Activated CD8-positive, alpha-beta memory T cell treated with anti-CD3 and anti-CD28 coated beads, Interleukin-2, amount 50 U/mL, for 48 hours (primary cell): Measurements from ENCODE around the gene QPRT.
"Not testable (repeated sequence)": the region's sequence is repeated elsewhere in the genome, so short reads cannot be mapped to it uniquely, and the experiment has no call there.

Experiments used
- DNase-seq: peaks from one replicate; pipeline ENCODE4 v3.0.0-alpha.2; 2020

Gene QPRT

DNA sequence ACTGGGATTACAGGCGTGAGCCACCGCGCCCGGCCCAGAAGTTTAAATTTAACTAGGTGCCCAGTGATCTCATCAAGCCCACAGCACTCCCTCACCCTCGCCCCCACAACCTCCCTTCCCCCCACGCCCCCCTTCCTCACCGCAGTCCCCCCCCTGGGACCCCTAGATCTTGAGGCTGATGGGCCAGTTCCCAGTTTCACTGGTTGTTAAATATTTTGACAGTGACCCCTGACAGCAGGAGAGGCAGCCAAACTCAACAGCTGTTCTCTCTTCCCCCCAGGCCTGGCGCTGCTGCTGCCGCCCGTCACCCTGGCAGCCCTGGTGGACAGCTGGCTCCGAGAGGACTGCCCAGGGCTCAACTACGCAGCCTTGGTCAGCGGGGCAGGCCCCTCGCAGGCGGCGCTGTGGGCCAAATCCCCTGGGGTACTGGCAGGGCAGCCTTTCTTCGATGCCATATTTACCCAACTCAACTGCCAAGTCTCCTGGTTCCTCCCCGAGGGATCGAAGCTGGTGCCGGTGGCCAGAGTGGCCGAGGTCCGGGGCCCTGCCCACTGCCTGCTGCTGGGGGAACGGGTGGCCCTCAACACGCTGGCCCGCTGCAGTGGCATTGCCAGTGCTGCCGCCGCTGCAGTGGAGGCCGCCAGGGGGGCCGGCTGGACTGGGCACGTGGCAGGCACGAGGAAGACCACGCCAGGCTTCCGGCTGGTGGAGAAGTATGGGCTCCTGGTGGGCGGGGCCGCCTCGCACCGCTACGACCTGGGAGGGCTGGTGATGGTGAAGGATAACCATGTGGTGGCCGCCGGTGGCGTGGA is 15.6 kb downstream of the QPRT start:
- no peak for DNase-seq

DNA sequence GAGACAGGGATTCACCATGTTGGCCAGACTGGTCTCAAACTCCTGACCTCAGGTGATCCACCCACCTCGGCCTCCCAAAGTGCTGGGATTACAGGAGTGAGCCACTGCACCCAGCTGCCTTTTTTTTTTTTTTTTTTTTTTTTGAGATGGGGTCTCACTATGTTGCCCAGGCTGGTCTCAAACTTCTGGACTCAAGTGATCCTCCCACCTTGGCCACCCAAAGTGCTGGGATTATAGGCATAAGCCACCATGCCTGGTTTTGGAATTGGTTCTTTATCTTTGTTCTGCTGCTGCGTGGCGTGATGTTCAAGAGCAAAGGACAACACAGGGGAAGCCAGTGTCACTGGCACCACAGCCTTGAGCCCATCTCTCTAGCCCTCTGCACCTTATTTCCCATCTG is 16.7 kb downstream of the QPRT start:
- not testable (repeated sequence) for DNase-seq

DNA sequence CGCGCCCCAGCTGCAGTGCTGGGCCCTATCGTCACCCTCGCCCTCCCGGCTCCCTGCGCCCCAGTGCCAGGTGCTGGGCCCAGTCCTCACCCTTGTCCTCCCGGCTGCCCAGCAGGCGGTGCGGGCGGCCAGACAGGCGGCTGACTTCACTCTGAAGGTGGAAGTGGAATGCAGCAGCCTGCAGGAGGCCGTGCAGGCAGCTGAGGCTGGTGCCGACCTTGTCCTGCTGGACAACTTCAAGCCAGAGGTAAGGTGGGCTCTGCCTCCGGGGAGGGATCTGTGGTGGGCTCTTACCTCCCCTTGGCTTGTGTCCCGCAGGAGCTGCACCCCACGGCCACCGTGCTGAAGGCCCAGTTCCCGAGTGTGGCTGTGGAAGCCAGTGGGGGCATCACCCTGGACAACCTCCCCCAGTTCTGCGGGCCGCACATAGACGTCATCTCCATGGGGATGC is 17.9 kb downstream of the QPRT start:
- no peak for DNase-seq

DNA sequence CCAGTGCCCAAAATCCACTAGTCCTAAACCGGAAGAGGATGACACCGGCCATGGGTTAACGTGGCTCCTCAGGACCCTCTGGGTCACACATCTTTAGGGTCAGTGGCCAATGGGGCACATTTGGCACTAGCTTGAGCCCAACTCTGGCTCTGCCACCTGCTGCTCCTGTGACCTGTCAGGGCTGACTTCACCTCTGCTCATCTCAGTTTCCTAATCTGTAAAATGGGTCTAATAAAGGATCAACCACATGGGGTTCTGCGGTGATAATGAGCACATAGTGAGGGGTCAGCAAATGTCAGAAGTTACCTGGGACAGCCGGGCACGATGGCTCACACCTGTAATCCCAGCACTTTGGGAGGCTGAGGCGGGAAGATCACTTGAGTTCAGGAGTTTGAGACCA is 18.4 kb downstream of the QPRT start:
- DNase-seq: no peak

GRCh38 chr16:29698042-29698441 is 19.1 kb downstream of the QPRT start:
- DNase-seq: no peak

DNA sequence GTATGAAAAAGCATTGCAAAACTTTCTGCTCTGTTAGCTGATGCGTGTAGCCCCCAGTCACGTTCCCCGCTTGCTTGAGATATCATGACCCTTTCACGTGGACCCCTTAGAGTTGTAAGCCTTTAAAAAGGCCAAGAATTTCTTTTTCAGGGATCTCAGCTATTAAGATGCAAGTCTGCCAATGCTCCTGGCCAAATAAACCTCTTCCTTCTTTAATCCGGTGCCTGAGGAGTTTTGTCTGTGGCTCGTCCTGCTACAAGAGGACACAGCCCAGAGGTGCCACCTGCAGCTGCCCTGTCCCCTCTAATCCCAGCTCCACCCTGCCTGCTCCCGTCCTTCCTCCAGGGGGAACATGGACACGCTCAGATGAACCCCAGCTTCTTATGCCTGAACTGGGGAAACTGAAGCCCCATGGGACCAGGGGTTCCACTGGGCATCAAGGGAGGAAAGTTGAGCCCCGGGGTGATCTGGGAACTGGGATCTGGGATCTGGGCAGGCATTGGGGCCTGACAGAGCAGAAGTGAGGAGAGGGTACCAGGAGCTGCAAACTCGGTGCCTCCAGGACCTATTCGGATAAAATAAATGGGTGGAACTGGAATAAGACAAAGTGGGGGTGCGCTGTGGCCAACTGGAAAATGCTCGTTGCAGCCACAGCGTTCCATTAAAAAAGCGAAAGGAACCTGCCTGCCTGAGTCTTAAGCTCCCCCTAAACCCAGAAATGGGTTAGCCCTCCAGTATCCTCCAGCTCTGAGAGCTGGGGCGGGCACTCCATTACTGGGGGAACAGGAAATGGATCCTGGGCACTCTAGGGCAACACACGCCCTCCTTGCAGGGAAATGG is 19.7 kb downstream of the QPRT start:
- DNase-seq: no peak

DNA sequence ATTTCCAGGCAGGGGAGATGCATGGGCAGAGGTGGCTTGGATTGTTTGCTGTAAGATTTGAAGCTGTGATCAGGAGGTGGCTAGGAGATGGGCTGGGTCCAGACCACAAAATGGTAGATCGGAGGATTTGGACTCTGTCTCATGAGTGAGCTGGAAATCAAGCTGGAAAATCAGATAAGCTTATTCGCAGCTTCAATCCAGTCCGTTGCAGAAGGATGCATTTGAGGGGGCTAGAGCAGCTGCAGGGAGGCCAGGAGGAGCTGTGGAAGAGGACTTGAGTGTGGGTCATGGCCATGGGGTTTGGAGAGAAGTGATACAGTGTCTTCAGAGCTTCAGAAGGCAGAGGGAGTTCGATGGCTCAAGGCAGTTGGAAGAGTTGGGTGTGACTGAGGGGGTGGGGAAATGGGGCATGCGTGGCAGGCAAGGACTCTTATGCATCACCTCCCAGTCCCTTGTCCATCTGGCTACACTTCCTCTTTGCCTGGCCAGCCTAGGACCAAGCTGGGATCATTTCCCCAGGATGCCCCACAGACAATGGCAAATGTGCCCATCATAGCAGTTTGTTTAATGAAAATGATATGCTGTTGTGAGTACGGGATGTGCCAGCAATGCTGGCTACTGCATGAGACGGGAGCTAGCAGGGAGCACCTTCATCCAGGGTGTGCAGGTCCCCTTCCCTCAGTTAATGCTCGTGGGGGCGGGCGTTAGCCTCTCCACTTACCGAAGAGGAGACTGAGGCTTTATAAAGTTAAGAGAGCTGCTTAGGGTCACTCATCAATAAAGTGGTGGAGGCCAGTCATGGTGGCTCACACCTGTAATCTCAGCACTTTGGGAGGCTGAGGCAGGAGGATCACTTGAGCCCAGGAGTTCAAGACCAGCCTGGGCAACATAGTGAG is 20.6 kb downstream of the QPRT start:
- DNase-seq: no peak

DNA sequence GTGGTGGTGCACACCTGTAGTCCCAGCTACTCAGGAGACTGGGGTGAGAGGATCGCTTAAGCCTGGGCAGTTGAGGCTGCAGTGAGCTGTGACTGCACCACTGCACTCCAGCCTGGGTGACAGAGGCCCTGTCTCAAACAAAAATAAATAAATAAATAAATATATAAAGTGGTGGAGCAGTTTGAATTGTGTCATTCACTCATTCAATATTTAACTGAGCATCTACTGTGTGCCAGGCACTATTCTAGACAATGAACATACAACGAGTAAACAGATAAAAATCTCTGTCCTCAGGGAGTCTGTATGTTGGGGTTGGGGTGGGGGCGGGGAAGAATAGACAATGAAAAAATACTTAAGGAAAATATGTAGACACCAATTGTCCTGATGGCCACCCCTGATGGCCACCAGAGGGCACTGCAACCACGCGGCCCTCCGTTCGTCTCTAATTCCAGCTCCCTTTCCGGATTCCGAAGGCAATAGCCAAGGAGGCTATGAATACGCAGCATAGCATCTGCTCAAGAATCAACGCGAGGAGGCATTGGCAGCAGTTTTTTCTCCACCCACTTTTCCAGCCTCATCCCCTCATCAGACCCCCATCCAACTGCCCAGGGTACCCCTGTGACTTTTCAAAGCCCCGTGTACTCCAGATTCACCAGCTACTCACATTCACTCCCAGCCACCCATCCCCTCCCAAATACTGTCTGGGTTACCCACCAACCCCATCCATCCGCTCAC is 21.4 kb downstream of the QPRT start:
- DNase-seq: peak; percentile 85

DNA sequence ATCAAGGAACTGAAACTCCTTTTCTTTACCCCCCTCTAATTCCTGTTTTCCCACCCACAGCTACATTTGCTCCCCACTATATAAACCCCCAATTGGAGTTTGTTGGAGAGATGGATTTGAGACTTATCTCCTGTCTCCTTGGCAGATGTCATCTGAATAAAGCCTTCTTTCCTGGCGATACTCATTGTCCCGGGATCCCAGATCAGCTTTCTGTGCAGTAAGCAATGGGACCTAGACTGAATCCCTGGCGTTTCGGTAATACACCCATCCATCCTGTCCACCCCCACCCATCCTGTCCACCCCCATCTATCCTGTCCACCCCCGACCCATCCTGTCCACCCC is 22.2 kb downstream of the QPRT start:
- no peak for DNase-seq

DNA sequence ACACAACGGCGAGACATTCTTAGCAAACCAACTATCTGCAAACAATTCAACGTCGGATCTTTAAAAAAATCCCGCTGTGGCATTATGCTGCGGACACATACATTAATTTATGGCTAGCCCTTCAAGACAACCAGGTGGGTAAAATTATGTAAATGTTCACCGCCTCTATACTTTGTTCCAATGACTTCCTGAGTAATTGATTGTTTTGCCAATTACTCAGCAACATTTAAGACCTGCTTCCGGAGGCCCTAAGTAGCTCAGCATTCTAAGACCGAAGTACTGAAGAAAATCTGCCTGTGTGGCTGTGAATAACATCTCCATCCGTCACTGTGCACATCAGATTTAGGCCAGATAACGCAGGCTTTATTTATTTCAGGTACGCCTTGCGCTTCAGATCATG is 23.3 kb downstream of the QPRT start:
- DNase-seq: no peak

GRCh38 chr16:29705030-29705429 is 26.1 kb downstream of the QPRT start:
- no peak for DNase-seq

DNA sequence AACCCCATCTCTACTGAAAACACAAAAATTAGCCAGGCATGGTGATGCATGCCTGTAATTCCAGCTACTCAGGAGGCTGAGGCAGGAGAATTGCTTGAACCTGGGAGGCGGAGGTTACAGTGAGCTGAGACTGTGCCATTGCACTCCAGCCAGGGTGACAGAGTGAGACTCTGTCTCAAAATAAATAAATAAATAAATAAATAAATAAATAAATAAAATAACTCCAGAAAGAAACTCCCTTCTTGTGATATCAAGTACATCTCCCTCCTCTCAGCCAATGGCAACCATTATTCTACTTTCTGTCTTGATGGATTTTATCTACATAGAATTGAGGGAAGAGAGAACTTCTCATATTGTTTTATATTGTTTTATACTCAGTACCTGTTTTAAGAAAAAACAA is 28.2 kb downstream of the QPRT start:
- not testable (repeated sequence) for DNase-seq

- DNase-seq: no peak
Measured at GRCh38 chr16:29708917-29709600, 30.1 kb downstream of the QPRT start.

- not testable (repeated sequence) for DNase-seq
Measured at GRCh38 chr16:29709657-29710056, 30.7 kb downstream of the QPRT start.

GRCh38 chr16:29710227-29711219 is 31.5 kb downstream of the QPRT start:
- DNase-seq: no peak

GRCh38 chr16:29712809-29713208 is 33.8 kb downstream of the QPRT start:
- DNase-seq: no peak

GRCh38 chr16:29714396-29714795 is 35.4 kb downstream of the QPRT start:
- DNase-seq: no peak

DNA sequence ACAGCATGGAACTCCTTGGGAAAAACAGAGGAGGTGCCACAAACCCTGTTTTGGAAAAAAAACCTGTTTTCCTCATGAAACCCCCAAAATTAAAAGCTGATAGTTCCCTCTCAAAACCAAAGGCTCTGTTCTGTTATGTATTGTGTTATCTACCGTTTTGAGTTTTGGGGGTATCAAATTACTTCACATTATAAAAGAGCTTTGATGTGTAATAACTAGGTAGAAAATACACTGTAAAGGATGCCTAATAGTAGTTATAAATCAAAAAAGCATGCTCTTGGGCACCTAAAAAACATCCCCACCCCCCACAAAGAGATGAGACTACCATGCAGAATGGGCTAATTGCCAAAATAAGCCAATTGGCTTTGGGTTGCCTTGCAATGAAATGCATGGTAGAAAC is 36.0 kb downstream of the QPRT start:
- no peak for DNase-seq

GRCh38 chr16:29717113-29717512 is 38.1 kb downstream of the QPRT start:
- DNase-seq: no peak

GRCh38 chr16:29719063-29719462 is 40.1 kb downstream of the QPRT start:
- no peak for DNase-seq

GRCh38 chr16:29720703-29721102 is 41.7 kb downstream of the QPRT start:
- no peak for DNase-seq
